Fibroblast of mammary gland (primary cell): ENCODE measurements around the gene ZC3H18.

Experiments used
- DNase-seq: peaks from one replicate; pipeline ENCODE4 v3.0.0-alpha.2; 2010; ENCODE audit warnings: low read depth
- H3K4me3 ChIP-seq: 2 replicates; pipeline ENCODE4 v1.5.1; 2011; ENCODE audit warnings: low read depth, mild to moderate bottlenecking, low read length, moderate library complexity; ENCODE audit not compliant: control insufficient read depth
- TF ChIP-seq, protein P1 (sequence below): conservative IDR thresholded peaks from 2 replicates; pipeline ENCODE4 v1.5.1; 2011; ENCODE audit warnings: low read depth, low read length, inconsistent platforms; ENCODE audit not compliant: control insufficient read depth, insufficient read depth

The ZC3H18 gene

DNA sequence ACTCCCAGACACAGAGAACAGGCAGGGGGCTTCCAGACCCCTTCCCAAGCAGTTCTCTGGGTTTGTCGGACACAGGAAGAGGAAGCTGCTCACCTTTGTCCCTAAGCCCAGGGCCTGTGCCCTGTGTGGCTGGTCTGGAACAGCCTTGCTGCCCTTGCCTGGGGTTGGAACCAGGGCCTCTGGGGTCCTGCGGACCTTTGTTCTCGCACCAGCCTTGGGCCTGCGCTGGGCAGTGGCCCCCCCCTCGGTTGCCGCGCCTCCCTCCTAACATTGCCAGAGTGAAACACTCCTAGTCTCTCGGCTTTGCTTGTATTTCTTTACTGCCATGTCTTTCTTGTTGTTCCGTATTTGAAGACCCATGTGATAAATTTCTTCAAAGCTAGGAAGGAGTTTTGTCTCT lies 59.6 kb downstream of the ZC3H18 start:
- no peak overlapping the region for H3K4me3 ChIP-seq
- no peak for DNase-seq
- TF ChIP-seq, protein P1, sequence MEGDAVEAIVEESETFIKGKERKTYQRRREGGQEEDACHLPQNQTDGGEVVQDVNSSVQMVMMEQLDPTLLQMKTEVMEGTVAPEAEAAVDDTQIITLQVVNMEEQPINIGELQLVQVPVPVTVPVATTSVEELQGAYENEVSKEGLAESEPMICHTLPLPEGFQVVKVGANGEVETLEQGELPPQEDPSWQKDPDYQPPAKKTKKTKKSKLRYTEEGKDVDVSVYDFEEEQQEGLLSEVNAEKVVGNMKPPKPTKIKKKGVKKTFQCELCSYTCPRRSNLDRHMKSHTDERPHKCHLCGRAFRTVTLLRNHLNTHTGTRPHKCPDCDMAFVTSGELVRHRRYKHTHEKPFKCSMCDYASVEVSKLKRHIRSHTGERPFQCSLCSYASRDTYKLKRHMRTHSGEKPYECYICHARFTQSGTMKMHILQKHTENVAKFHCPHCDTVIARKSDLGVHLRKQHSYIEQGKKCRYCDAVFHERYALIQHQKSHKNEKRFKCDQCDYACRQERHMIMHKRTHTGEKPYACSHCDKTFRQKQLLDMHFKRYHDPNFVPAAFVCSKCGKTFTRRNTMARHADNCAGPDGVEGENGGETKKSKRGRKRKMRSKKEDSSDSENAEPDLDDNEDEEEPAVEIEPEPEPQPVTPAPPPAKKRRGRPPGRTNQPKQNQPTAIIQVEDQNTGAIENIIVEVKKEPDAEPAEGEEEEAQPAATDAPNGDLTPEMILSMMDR: no peak

GRCh38 chr16:88630433-88630832 lies 60.2 kb downstream of the ZC3H18 start:
- TF ChIP-seq, protein P1: no peak
- no peak for DNase-seq
- H3K4me3 ChIP-seq: no peak overlapping the region

- no peak overlapping the region for H3K4me3 ChIP-seq
- DNase-seq: no peak
- TF ChIP-seq, protein P1: no peak
Measured at GRCh38 chr16:88630941-88631340, 60.7 kb downstream of the ZC3H18 start.

GRCh38 chr16:88631384-88631783 lies 61.2 kb downstream of the ZC3H18 start:
- TF ChIP-seq, protein P1: no peak
- no peak for DNase-seq
- no peak overlapping the region for H3K4me3 ChIP-seq

DNA sequence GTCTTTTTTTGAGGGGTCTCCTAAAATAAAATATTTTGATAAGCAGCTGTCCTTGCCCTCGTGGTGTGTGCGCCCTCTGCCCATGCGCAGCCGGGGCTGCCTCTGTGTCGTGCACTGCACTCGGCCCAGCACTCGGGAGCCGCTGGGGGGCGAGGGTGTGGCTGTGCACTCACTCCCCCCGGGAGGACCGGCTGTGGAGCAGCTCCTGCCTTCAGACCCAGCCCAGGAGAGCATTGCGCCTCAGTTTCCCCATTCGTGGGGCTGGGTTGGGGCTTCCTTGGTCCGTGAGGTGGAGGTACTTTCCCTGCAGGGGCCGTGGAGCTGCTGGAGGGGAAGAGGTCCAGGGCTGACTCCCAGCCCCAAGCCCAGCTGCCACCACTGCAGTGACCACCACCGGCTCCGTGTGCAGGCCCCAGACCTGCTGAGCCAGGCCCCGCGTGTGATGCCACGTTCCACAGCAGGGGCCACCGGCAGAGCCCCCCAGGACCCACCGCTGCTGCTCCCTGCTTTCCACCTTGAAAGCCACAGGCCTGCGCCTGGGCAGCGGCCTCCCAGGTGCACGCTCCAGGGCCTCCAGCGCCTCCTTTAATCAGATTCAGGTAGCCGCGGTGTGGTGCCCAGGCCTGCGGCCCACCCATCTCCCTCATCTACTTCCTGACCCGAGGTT lies 61.9 kb downstream of the ZC3H18 start:
- no peak overlapping the region for H3K4me3 ChIP-seq
- DNase-seq: no peak

GRCh38 chr16:88632587-88632930 lies 62.4 kb downstream of the ZC3H18 start:
- DNase-seq: no peak
- TF ChIP-seq, protein P1: no peak
- no peak overlapping the region for H3K4me3 ChIP-seq

More for the DNA sequence above, 61.9 kb downstream of the ZC3H18 start:
- TF ChIP-seq, protein P1: no peak
